CD14-positive monocyte (primary cell): ENCODE results near the gene ACTRT2. TPM values are rescaled to one million over a fixed set of nuclear protein-coding genes. Genes with fewer than 3 reads are reported as not detected.

Experiments
- DNase-seq, 3 donors: peaks; one replicate each; pipeline ENCODE4 v3.0.0-alpha.2; 2011 to 2022
- H2AFZ ChIP-seq: 2 replicates; pipeline ENCODE4 v1.6.0; 2012; ENCODE audit warnings: mild to moderate bottlenecking, low read depth, low read length, inconsistent platforms; ENCODE audit not compliant: insufficient read depth, poor library complexity, severe bottlenecking
- H3K27ac ChIP-seq, 2 donors: 1 replicate in 1 of 2; 2 replicates in 1 of 2; pipeline ENCODE4 v1.5.1; 2012 to 2013; ENCODE audit warnings: low read length in 2 of 2, control low read depth in 1 of 2, inconsistent platforms in 1 of 2, low read depth in 1 of 2, mild to moderate bottlenecking in 1 of 2
- H3K27me3 ChIP-seq, 2 donors: one replicate each; pipeline versions ENCODE4 v1.6.0 to v1.6.1; 2011 to 2013; ENCODE audit warnings: low read length in 2 of 2; ENCODE audit not compliant: control insufficient read depth in 2 of 2, insufficient read depth in 2 of 2
- H3K36me3 ChIP-seq, 2 donors: replicated peaks in 1 of 2; 1 replicate in 1 of 2; 2 replicates in 1 of 2; pipeline versions ENCODE4 v1.5.1 to v1.6.1; 2012 to 2013; ENCODE audit warnings: low read length in 2 of 2, control low read depth in 1 of 2, inconsistent platforms in 1 of 2, mild to moderate bottlenecking in 1 of 2; ENCODE audit not compliant: insufficient read depth in 2 of 2, control insufficient read depth in 1 of 2
- H3K4me1 ChIP-seq, 2 donors: 1 replicate in 1 of 2; 2 replicates in 1 of 2; pipeline versions ENCODE4 v1.5.1 to v1.6.1; 2012 to 2013; ENCODE audit warnings: low read length in 2 of 2, control low read depth in 1 of 2, inconsistent platforms in 1 of 2, mild to moderate bottlenecking in 1 of 2, moderate library complexity in 1 of 2; ENCODE audit not compliant: insufficient read depth in 2 of 2, control insufficient read depth in 1 of 2
- H3K4me2 ChIP-seq: replicated peaks from 2 replicates; pipeline ENCODE3; 2012; ENCODE audit warnings: low read length, moderate library complexity, mild to moderate bottlenecking; ENCODE audit not compliant: poor library complexity, severe bottlenecking; ENCODE audit errors: extremely low read depth
- H3K4me3 ChIP-seq, 3 experiments: fragments of 200-600 bp in 1 of 3; sonication (generic) in 1 of 3; replicated peaks in 1 of 3; 1 replicate in 2 of 3; 2 replicates in 1 of 3; pipeline ENCODE4 v1.5.1; 2011 to 2013; ENCODE audit warnings: low read length in 3 of 3, mild to moderate bottlenecking in 3 of 3, control low read depth in 2 of 3, low read depth in 2 of 3, inconsistent platforms in 1 of 3, moderate library complexity in 1 of 3
- H3K79me2 ChIP-seq: 2 replicates; pipeline ENCODE4 v1.6.0; 2012; ENCODE audit warnings: mild to moderate bottlenecking, control low read depth, inconsistent platforms, low read length, moderate library complexity; ENCODE audit not compliant: insufficient read depth
- H3K9ac ChIP-seq: 2 replicates; pipeline ENCODE4 v1.6.0; 2017; ENCODE audit warnings: low read length, mild to moderate bottlenecking; ENCODE audit not compliant: insufficient read depth, poor library complexity, severe bottlenecking
- H3K9me3 ChIP-seq, 2 donors: replicated peaks in 1 of 2; 1 replicate in 1 of 2; 2 replicates in 1 of 2; pipeline versions ENCODE4 v1.5.1 to v1.6.1; 2012 to 2013; ENCODE audit warnings: low read length in 2 of 2, control low read depth in 1 of 2; ENCODE audit not compliant: control insufficient read depth in 1 of 2, insufficient read depth in 1 of 2
- H4K20me1 ChIP-seq: 2 replicates; pipeline ENCODE4 v1.6.0; 2012; ENCODE audit warnings: mild to moderate bottlenecking, low read length, control low read depth, moderate library complexity; ENCODE audit not compliant: insufficient read depth
- H3K27ac Mint-ChIP-seq, 7 donors: one replicate each; pipeline ENCODE4 v1.8.0; 2020; ENCODE audit warnings: mild to moderate bottlenecking in 7 of 7, mixed read lengths in 7 of 7, moderate library complexity in 6 of 7, inconsistent platforms in 2 of 7
- H3K27me3 Mint-ChIP-seq, 3 donors: one replicate each; pipeline ENCODE4 v1.8.0; 2021 to 2022; ENCODE audit warnings: low read depth in 3 of 3, mild to moderate bottlenecking in 3 of 3, mixed read lengths in 3 of 3, moderate library complexity in 3 of 3, inconsistent platforms in 1 of 3
- H3K36me3 Mint-ChIP-seq, 2 donors: one replicate each; pipeline ENCODE4 v1.8.0; 2020; ENCODE audit warnings: mixed read lengths in 2 of 2, inconsistent platforms in 1 of 2, mild to moderate bottlenecking in 1 of 2
- H3K4me1 Mint-ChIP-seq: one replicate; pipeline ENCODE4 v1.8.0; 2020; ENCODE audit warnings: mild to moderate bottlenecking, mixed read lengths
- H3K4me3 Mint-ChIP-seq, 2 donors: one replicate each; pipeline ENCODE4 v1.8.0; 2020; ENCODE audit warnings: mild to moderate bottlenecking in 2 of 2, mixed read lengths in 2 of 2, moderate library complexity in 1 of 2
- H3K9me3 Mint-ChIP-seq, 7 donors: one replicate each; pipeline ENCODE4 v1.8.0; 2020 to 2022; ENCODE audit warnings: mixed read lengths in 7 of 7, mild to moderate bottlenecking in 6 of 7, moderate library complexity in 6 of 7, inconsistent platforms in 2 of 7
- CTCF ChIP-seq: fragments of 200-600 bp; IDR thresholded peaks from one replicate; pipeline ENCODE4 v1.8.0; 2022; ENCODE audit warnings: antibody characterized with exemption, mild to moderate bottlenecking
- whole genome bisulfite sequencing: methylation state at CpG from one replicate; pipeline ENCODE4 v1.1.5; 2013; ENCODE audit warnings: missing lambda C conversion rate; ENCODE audit not compliant: insufficient coverage; 5-methylcytosine and 5-hydroxymethylcytosine counted together
- intact Hi-C, 2 donors: fragments of 100-400 bp; cut with micrococcal nuclease; formaldehyde crosslinking; loops; one replicate each; pipeline versions ENCODE4 v1.15.0 to v1.15.1; 2023
- polyA plus RNA-seq, 3 donors: library from polyadenylated mRNA; depleted of rRNA in 1 of 3; unstranded in 2 of 3; stranded (reverse) in 1 of 3; fragments of 300-500 nt in 2 of 3; fragments of >200 nt in 1 of 3; fragmentation: Illumina TruSeq in 2 of 3; gene quantifications; 1 replicate in 2 of 3; 2 replicates in 1 of 3; pipeline ENCODE4 v1.2.3, GENCODE V29; 2012 to 2021

The ACTRT2 gene
- polyA plus RNA-seq, 3 donors: not detected

- H3K27me3 ChIP-seq: no peaks in the 10 kb centered on the region
- intact Hi-C loops: no loop called here
- H3K9me3 ChIP-seq: no peaks in the 10 kb centered on the region
- no peaks in the 10 kb centered on the region for H3K79me2 ChIP-seq
- no peak for DNase-seq
- no peak overlapping the region for H3K4me3 Mint-ChIP-seq
- no peak overlapping the region for H3K27ac ChIP-seq
- H3K36me3 ChIP-seq: no peaks in the 10 kb centered on the region
- no peaks in the 10 kb centered on the region for H3K4me1 ChIP-seq
- H3K9ac ChIP-seq: no peak overlapping the region
- no peak for TF ChIP-seq CTCF
- H3K9me3 Mint-ChIP-seq: no peaks in the 10 kb centered on the region
- no peaks in the 10 kb centered on the region for H3K4me1 Mint-ChIP-seq
- H4K20me1 ChIP-seq: no peaks in the 10 kb centered on the region
- H3K27me3 Mint-ChIP-seq: peaks cover 0 to 2% (median 0%) of the 10 kb centered on the region in 3 donors
- no peak overlapping the region for H3K27ac Mint-ChIP-seq
- no peaks in the 10 kb centered on the region for H3K36me3 Mint-ChIP-seq
- H2AFZ ChIP-seq: no peak overlapping the region
- 89% methylated on average over 26 of the region's 38 CpGs for WGBS
- no peak overlapping the region for H3K4me3 ChIP-seq
- no peak overlapping the region for H3K4me2 ChIP-seq
These were observed 41.8 kb upstream of the ACTRT2 start for GRCh38 chr1:2979191-2980072.

GRCh38 chr1:2980073-2980791 lies 41.0 kb upstream of the ACTRT2 start:
- H2AFZ ChIP-seq: no peak overlapping the region
- H3K4me3 Mint-ChIP-seq: no peak overlapping the region
- WGBS: 94% methylated on average over 21 of the region's 25 CpGs
- H3K27ac ChIP-seq: no peak overlapping the region
- H3K4me3 ChIP-seq: no peak overlapping the region
- no peaks in the 10 kb centered on the region for H3K27me3 Mint-ChIP-seq
- no peaks in the 10 kb centered on the region for H3K27me3 ChIP-seq
- H3K9me3 ChIP-seq: no peaks in the 10 kb centered on the region
- no peak overlapping the region for H3K4me2 ChIP-seq
- no peaks in the 10 kb centered on the region for H3K9me3 Mint-ChIP-seq
- H3K27ac Mint-ChIP-seq: no peak overlapping the region
- TF ChIP-seq CTCF: no peak
- intact Hi-C loops: no loop called here
- H3K36me3 ChIP-seq: no peaks in the 10 kb centered on the region
- no peaks in the 10 kb centered on the region for H3K79me2 ChIP-seq
- no peaks in the 10 kb centered on the region for H4K20me1 ChIP-seq
- H3K4me1 Mint-ChIP-seq: no peaks in the 10 kb centered on the region
- no peak overlapping the region for H3K9ac ChIP-seq
- H3K4me1 ChIP-seq: no peaks in the 10 kb centered on the region
- DNase-seq: no peak
- H3K36me3 Mint-ChIP-seq: no peaks in the 10 kb centered on the region
